HL-60 (cell line): ENCODE measurements around the gene ZSCAN29.

ENCODE experiments used
- DNase-seq, 2 experiments: peaks; one replicate each; pipeline ENCODE4 v3.0.0-alpha.2; 2010 to 2020; ENCODE audit warnings: low read depth in 1 of 2, low spot score in 1 of 2
- H3K27ac ChIP-seq: fragments of 250-450 bp; sonication (Bioruptor Pico); replicated peaks from 2 replicates; pipeline ENCODE4 v1.5.1; 2020; ENCODE audit warnings: mild to moderate bottlenecking, moderate library complexity
- H3K27me3 ChIP-seq: fragments of 250-450 bp; sonication (Bioruptor Pico); 2 replicates; pipeline ENCODE4 v1.5.1; 2021; ENCODE audit warnings: mild to moderate bottlenecking, moderate library complexity; ENCODE audit not compliant: insufficient read depth, poor library complexity, severe bottlenecking
- H3K4me3 ChIP-seq: replicated peaks from 2 replicates; pipeline ENCODE4 v1.5.1; 2011; ENCODE audit warnings: mild to moderate bottlenecking, control low read depth, low read length; ENCODE audit not compliant: insufficient read depth
- CTCF ChIP-seq: IDR thresholded peaks from one replicate; pipeline ENCODE4 v1.5.1; 2011; ENCODE audit warnings: low read length, control low read depth, inconsistent platforms; ENCODE audit not compliant: insufficient read depth
- GABPA ChIP-seq: IDR thresholded peaks from 2 replicates; pipeline ENCODE4 v1.6.1; 2012; ENCODE audit warnings: low read depth
- POLR2AphosphoS5 ChIP-seq: IDR thresholded peaks from 2 replicates; pipeline ENCODE4 v1.6.1; 2012; ENCODE audit warnings: low read depth
- REST ChIP-seq: IDR thresholded peaks from 2 replicates; pipeline ENCODE4 v1.6.1; 2012; ENCODE audit warnings: low read depth; ENCODE audit not compliant: insufficient replicate concordance
- SPI1 ChIP-seq: IDR thresholded peaks from 2 replicates; pipeline ENCODE4 v1.6.1; 2012; ENCODE audit warnings: low read depth, mild to moderate bottlenecking, borderline replicate concordance

Gene ZSCAN29

GRCh38 chr15:43390723-43391122 is 19.9 kb upstream of the ZSCAN29 start:
- no peak overlapping the region for H3K4me3 ChIP-seq
- TF ChIP-seq CTCF (no peak), GABPA (no peak), POLR2AphosphoS5 (no peak), SPI1 (no peak), REST (no peak)
- H3K27ac ChIP-seq = no peak overlapping the region
- no peaks in the 10 kb centered on the region for H3K27me3 ChIP-seq
- DNase-seq = no peak

GRCh38 chr15:43383070-43383469 is 12.2 kb upstream of the ZSCAN29 start:
- TF ChIP-seq REST (no peak), GABPA (no peak), POLR2AphosphoS5 (no peak)
- no peaks in the 10 kb centered on the region for H3K27me3 ChIP-seq
- H3K4me3 ChIP-seq = no peak overlapping the region
- H3K27ac ChIP-seq = no peak overlapping the region
- no peak for DNase-seq

GRCh38 chr15:43382310-43382709 is 11.5 kb upstream of the ZSCAN29 start:
- TF ChIP-seq POLR2AphosphoS5 (no peak), SPI1 (no peak), CTCF (no peak), GABPA (no peak), REST (no peak)
- DNase-seq = no peak
- no peaks in the 10 kb centered on the region for H3K27me3 ChIP-seq
- H3K4me3 ChIP-seq = no peak overlapping the region
- H3K27ac ChIP-seq = no peak overlapping the region

- no peak overlapping the region for H3K4me3 ChIP-seq
- DNase-seq = no peak
- no peak for TF ChIP-seq CTCF
- no peak for TF ChIP-seq REST
- no peak for TF ChIP-seq POLR2AphosphoS5
- TF ChIP-seq GABPA = no peak
- TF ChIP-seq SPI1 = no peak
- H3K27ac ChIP-seq = no peak overlapping the region
- no peaks in the 10 kb centered on the region for H3K27me3 ChIP-seq
Observed at GRCh38 chr15:43378601-43379000, 7.8 kb upstream of the ZSCAN29 start.
